Small intestine (tissue), 7 donors: Measurements from ENCODE around the gene TJP3. TPM values are rescaled to one million over a fixed set of nuclear protein-coding genes. Genes with fewer than 3 reads are reported as not detected.

ENCODE experiments used
- DNase-seq, 2 donors: peaks; one replicate each; pipeline versions ENCODE4 v3.0.0 to v3.0.0-alpha.2; 2013
- FAIRE-seq: peaks from 2 replicates; lab custom pipeline; 2012; peaks lifted over from hg19 to GRCh38; lab: Jason Lieb, UNC
- H3K27ac ChIP-seq, 3 donors: one replicate each; pipeline ENCODE4 v1.5.1; 2013; ENCODE audit warnings: low read length in 2 of 3, mild to moderate bottlenecking in 2 of 3, control low read depth in 1 of 3, inconsistent platforms in 1 of 3, low read depth in 1 of 3, moderate library complexity in 1 of 3
- H3K27me3 ChIP-seq, 3 donors: one replicate each; pipeline ENCODE4 v1.6.1; 2013; ENCODE audit warnings: low read length in 3 of 3, inconsistent platforms in 1 of 3; ENCODE audit not compliant: control insufficient read depth in 3 of 3, insufficient read depth in 3 of 3
- H3K36me3 ChIP-seq, 3 donors: one replicate each; pipeline ENCODE4 v1.6.1; 2013; ENCODE audit warnings: low read length in 3 of 3, inconsistent platforms in 1 of 3, low read depth in 1 of 3, mild to moderate bottlenecking in 1 of 3, moderate library complexity in 1 of 3; ENCODE audit not compliant: control insufficient read depth in 3 of 3, insufficient read depth in 2 of 3
- H3K4me1 ChIP-seq, 3 donors: one replicate each; pipeline ENCODE4 v1.6.1; 2013; ENCODE audit warnings: low read length in 2 of 3, inconsistent platforms in 1 of 3, low read depth in 1 of 3, mild to moderate bottlenecking in 1 of 3, moderate library complexity in 1 of 3; ENCODE audit not compliant: control insufficient read depth in 3 of 3, insufficient read depth in 2 of 3
- H3K4me3 ChIP-seq, 3 donors: one replicate each; pipeline ENCODE4 v1.5.1; 2013; ENCODE audit warnings: low read length in 3 of 3, control low read depth in 1 of 3, inconsistent platforms in 1 of 3, low read depth in 1 of 3, mild to moderate bottlenecking in 1 of 3, moderate library complexity in 1 of 3
- H3K9me3 ChIP-seq, 2 donors: one replicate each; pipeline ENCODE4 v1.6.1; 2013; ENCODE audit warnings: low read depth in 1 of 2, low read length in 1 of 2; ENCODE audit not compliant: control insufficient read depth in 2 of 2, insufficient read depth in 1 of 2
- WGBS, 3 donors: extraction: QIAGEN DNeasy Blood & Tissue Kit; methylation state at CpG; one replicate each; pipeline ENCODE4 v1.1.7; 2013; 5-methylcytosine and 5-hydroxymethylcytosine counted together
- polyA plus RNA-seq, 4 donors: library from polyadenylated mRNA; stranded (reverse) in 3 of 4; unstranded in 1 of 4; fragments of 200-250 nt in 3 of 4; fragments of 120-200 nt in 1 of 4; gene quantifications; one replicate each; pipeline versions ENCODE4 v1.2.1 to v1.2.3, GENCODE V29; 2013
- donor health status: healthy with polysubstance abuse.
- donor health status: control.
- donor health status: control.
- donor health status: Bipolar disorder and iron deficiency.
- donor health status: healthy.

TJP3 gene
- polyA plus RNA-seq, 4 donors, result 74.5 to 385 (median 188) TPM

GRCh38 chr19:3733549-3734309 lies 25.5 kb downstream of the TJP3 start:
- 81 to 89% (median 88%) methylated on average over 19 to 20 of the region's 20 CpGs for WGBS, 3 donors
- no peak for FAIRE-seq
- no peak overlapping the region for H3K4me3 ChIP-seq
- H3K4me1 ChIP-seq, result no peaks in the 10 kb centered on the region
- peaks cover 0 to 8% of the 10 kb centered on the region in 2 donors for H3K9me3 ChIP-seq
- peaks cover 6 to 87% (median 21%) of the 10 kb centered on the region in 3 donors for H3K36me3 ChIP-seq
- H3K27ac ChIP-seq, result no peak overlapping the region
- no peaks in the 10 kb centered on the region for H3K27me3 ChIP-seq
- DNase-seq, result no peak

GRCh38 chr19:3734310-3734600 lies 26.1 kb downstream of the TJP3 start:
- no peaks in the 10 kb centered on the region for H3K27me3 ChIP-seq
- no peak for DNase-seq
- no peak overlapping the region for H3K4me3 ChIP-seq
- peaks cover 0 to 4% of the 10 kb centered on the region in 2 donors for H3K9me3 ChIP-seq
- H3K36me3 ChIP-seq, result peaks cover 6 to 86% (median 23%) of the 10 kb centered on the region in 3 donors
- no peak overlapping the region for H3K27ac ChIP-seq
- no peak for FAIRE-seq
- no peaks in the 10 kb centered on the region for H3K4me1 ChIP-seq
- WGBS, 3 donors, result 91 to 97% (median 91%) methylated on average over 14 of the region's 14 CpGs

DNA sequence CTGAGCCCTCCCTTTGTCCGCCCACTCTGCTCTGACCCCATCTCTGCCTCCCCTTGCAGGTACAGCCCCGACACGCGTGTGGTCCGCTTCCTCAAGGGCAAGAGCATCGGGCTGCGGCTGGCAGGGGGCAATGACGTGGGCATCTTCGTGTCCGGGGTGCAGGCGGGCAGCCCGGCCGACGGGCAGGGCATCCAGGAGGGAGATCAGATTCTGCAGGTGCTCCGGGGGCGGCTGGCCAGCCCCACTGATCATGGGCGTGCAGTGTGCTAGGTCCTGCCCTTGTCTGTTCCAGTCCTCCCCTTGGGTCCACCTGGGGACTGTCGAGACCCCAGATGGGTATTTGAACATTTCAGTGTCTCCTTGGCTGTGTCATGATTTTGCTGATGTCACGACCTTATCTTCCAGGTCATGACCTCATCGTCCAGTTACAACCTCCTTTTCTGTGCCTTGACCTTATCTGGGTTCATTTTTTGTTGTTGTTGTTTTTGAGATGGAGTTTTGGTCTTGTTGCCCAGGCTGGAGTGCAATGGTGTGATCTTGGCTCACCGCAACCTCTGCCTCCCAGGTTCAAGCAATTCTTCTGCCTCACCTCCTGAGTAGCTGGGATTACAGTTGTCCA lies 28.0 kb downstream of the TJP3 start:
- Histone ChIP-seq H3K4me3 (no peak overlapping the region), H3K27me3 (no peaks in the 10 kb centered on the region), H3K9me3 (peaks cover 0 to 4% of the 10 kb centered on the region in 2 donors), H3K27ac (no peak overlapping the region), H3K4me1 (no peaks in the 10 kb centered on the region), H3K36me3 (peaks cover 5 to 89% (median 29%) of the 10 kb centered on the region in 3 donors)
- WGBS, 3 donors, result 87 to 93% (median 89%) methylated on average over 16 to 21 of the region's 21 CpGs
- no peak for DNase-seq
- FAIRE-seq, result no peak

GRCh38 chr19:3737487-3738205 lies 29.5 kb downstream of the TJP3 start:
- Histone ChIP-seq H3K4me3 (no peak overlapping the region), H3K9me3 (no peaks in the 10 kb centered on the region), H3K27me3 (no peaks in the 10 kb centered on the region), H3K36me3 (peaks cover 5 to 90% (median 33%) of the 10 kb centered on the region in 3 donors), H3K27ac (no peak overlapping the region), H3K4me1 (no peaks in the 10 kb centered on the region)
- DNase-seq (no peak), FAIRE-seq (no peak)
- 87 to 91% (median 89%) methylated on average over 10 of the region's 10 CpGs for WGBS, 3 donors

GRCh38 chr19:3738477-3739220 lies 30.5 kb downstream of the TJP3 start:
- Histone ChIP-seq H3K27ac (no peak overlapping the region), H3K4me3 (no peak overlapping the region), H3K4me1 (no peaks in the 10 kb centered on the region), H3K36me3 (peaks cover 3 to 87% (median 32%) of the 10 kb centered on the region in 3 donors), H3K27me3 (no peaks in the 10 kb centered on the region), H3K9me3 (no peaks in the 10 kb centered on the region)
- 90 to 98% (median 94%) methylated on average over 32 of the region's 32 CpGs for WGBS, 3 donors
- no peak for DNase-seq
- FAIRE-seq, result no peak

GRCh38 chr19:3740431-3740830 lies 32.2 kb downstream of the TJP3 start:
- H3K4me3 ChIP-seq, result no peak overlapping the region
- WGBS, 3 donors, result 94 to 95% (median 95%) methylated on average over 22 to 24 of the region's 24 CpGs
- FAIRE-seq (no peak), DNase-seq (no peak)
- H3K4me1 ChIP-seq, result no peaks in the 10 kb centered on the region
- no peaks in the 10 kb centered on the region for H3K27me3 ChIP-seq
- no peaks in the 10 kb centered on the region for H3K9me3 ChIP-seq
- H3K27ac ChIP-seq, result no peak overlapping the region
- H3K36me3 ChIP-seq, result peaks cover 4 to 84% (median 29%) of the 10 kb centered on the region in 3 donors

DNA sequence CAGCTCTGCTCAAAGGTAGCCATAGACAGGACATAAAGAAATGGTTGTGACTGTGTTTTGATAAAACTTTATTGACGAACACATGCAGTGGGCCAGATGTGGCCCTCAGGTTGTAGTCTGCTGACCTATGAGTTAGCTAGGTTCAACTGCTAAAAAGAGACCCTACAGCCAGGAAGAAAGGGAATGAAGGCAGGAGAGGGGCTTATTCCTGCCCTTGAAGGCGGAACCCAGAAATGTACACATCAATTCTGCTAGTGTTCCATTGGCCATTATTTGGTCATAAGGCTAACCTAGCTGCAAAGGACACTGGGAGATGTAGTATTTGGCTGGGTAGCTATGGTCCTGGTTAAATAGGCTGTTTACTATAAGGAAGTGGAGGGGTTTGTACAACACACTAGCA lies 35.3 kb downstream of the TJP3 start:
- Histone ChIP-seq H3K27me3 (no peaks in the 10 kb centered on the region), H3K4me3 (no peak overlapping the region), H3K4me1 (no peaks in the 10 kb centered on the region), H3K36me3 (peaks cover 4 to 80% (median 27%) of the 10 kb centered on the region in 3 donors), H3K9me3 (no peaks in the 10 kb centered on the region), H3K27ac (no peak overlapping the region)
- WGBS, 3 donors, result 95 to 98% (median 96%) methylated on average over 2 of the region's 2 CpGs
- DNase-seq, result no peak
- FAIRE-seq, result no peak
